IMR-90 (cell line): ENCODE results near the gene MAML3. TPM values are rescaled to one million over a fixed set of nuclear protein-coding genes. Genes with fewer than 3 reads are reported as not detected.

ENCODE experiments used
- ATAC-seq: fragments of 200-7000 bp; cut with Tn5 transposase; 2 replicates; pipeline ENCODE4 v1.9.1; 2020; ENCODE audit warnings: low read depth, mild to moderate bottlenecking, moderate library complexity
- BruUV-seq: library from RNA; stranded (reverse); fragments of 400-500 nt; replicated peaks from 2 replicates; lab custom pipeline; 2021; lab: Mats Ljungman, UMichigan
- CTCF ChIA-PET: fragments of 300-600 bp; formaldehyde crosslinking; extraction: SDS; loops from one replicate; lab custom pipeline; 2021; ENCODE audit warnings: antibody characterized with exemption; lab: Yijun Ruan, JAX
- POLR2A ChIA-PET: fragments of 300-600 bp; sonication (Branson Sonifier 250); formaldehyde crosslinking; loops from one replicate; lab custom pipeline; 2022; ENCODE audit warnings: antibody characterized with exemption; ENCODE audit not compliant: unreplicated experiment; lab: Charles Lee
- DNase-seq: peaks from one replicate; pipeline ENCODE4 v3.0.0; 2013
- H2AFZ ChIP-seq: replicated peaks from 2 replicates; pipeline ENCODE3; 2013; ENCODE audit warnings: low read length, mild to moderate bottlenecking; ENCODE audit not compliant: poor library complexity
- H2AK5ac ChIP-seq: 2 replicates; pipeline ENCODE4 v1.6.1; 2013; ENCODE audit warnings: low read depth, low read length, inconsistent platforms
- H2AK9ac ChIP-seq: replicated peaks from 2 replicates; pipeline ENCODE3; 2013; ENCODE audit warnings: mild to moderate bottlenecking, low read depth, low read length, moderate library complexity; ENCODE audit not compliant: poor library complexity
- H2BK120ac ChIP-seq: 2 replicates; pipeline ENCODE4 v1.6.1; 2013; ENCODE audit warnings: low read depth, low read length, inconsistent platforms
- H2BK15ac ChIP-seq: 3 replicates; pipeline ENCODE4 v1.6.1; 2013; ENCODE audit warnings: low read depth, low read length, inconsistent platforms
- H2BK20ac ChIP-seq: 2 replicates; pipeline ENCODE4 v1.6.1; 2013; ENCODE audit warnings: low read depth, mild to moderate bottlenecking, inconsistent platforms, low read length, moderate library complexity
- H2BK5ac ChIP-seq: 2 replicates; pipeline ENCODE4 v1.6.1; 2013; ENCODE audit warnings: mild to moderate bottlenecking, low read depth, low read length, inconsistent platforms; ENCODE audit not compliant: poor library complexity, severe bottlenecking
- H3K14ac ChIP-seq: replicated peaks from 2 replicates; pipeline ENCODE4 v1.6.1; 2013; ENCODE audit warnings: low read depth, low read length, inconsistent platforms
- H3K18ac ChIP-seq: 2 replicates; pipeline ENCODE4 v1.6.1; 2013; ENCODE audit warnings: low read depth, low read length, control low read depth
- H3K23ac ChIP-seq: 2 replicates; pipeline ENCODE4 v1.6.1; 2013; ENCODE audit warnings: low read depth, low read length, inconsistent platforms
- H3K27ac ChIP-seq: 2 replicates; pipeline ENCODE4 v1.5.1; 2013; ENCODE audit warnings: mild to moderate bottlenecking, control low read depth, low read length; ENCODE audit not compliant: insufficient read depth
- H3K27me3 ChIP-seq: 2 replicates; pipeline ENCODE4 v1.6.1; 2013; ENCODE audit warnings: low read length; ENCODE audit not compliant: control insufficient read depth, insufficient read depth
- H3K36me3 ChIP-seq: 2 replicates; pipeline ENCODE4 v1.6.1; 2013; ENCODE audit warnings: low read length, mixed read lengths; ENCODE audit not compliant: control insufficient read depth, insufficient read depth
- H3K4ac ChIP-seq: 2 replicates; pipeline ENCODE4 v1.6.1; 2013; ENCODE audit warnings: low read depth, low read length, inconsistent platforms
- H3K4me1 ChIP-seq: 2 replicates; pipeline ENCODE4 v1.6.1; 2013; ENCODE audit warnings: low read length, mixed read lengths; ENCODE audit not compliant: control insufficient read depth, insufficient read depth
- H3K4me2 ChIP-seq: 2 replicates; pipeline ENCODE4 v1.6.1; 2013; ENCODE audit warnings: low read depth, mild to moderate bottlenecking, control low read depth, low read length, moderate library complexity
- H3K4me3 ChIP-seq: 2 replicates; pipeline ENCODE4 v1.5.1; 2013; ENCODE audit warnings: low read depth, mild to moderate bottlenecking, control low read depth, low read length, moderate library complexity; ENCODE audit not compliant: insufficient read depth
- H3K56ac ChIP-seq: 2 replicates; pipeline ENCODE4 v1.6.1; 2013; ENCODE audit warnings: low read length, inconsistent platforms; ENCODE audit not compliant: insufficient read depth; ENCODE audit errors: extremely low read depth
- H3K79me1 ChIP-seq, 2 experiments: 2 replicates each; pipeline ENCODE4 v1.6.1; 2013; ENCODE audit warnings: low read length in 2 of 2, inconsistent platforms in 1 of 2, low read depth in 1 of 2
- H3K9ac ChIP-seq: 2 replicates; pipeline ENCODE4 v1.6.1; 2013; ENCODE audit warnings: low read depth, low read length, control low read depth
- H3K9me1 ChIP-seq: 2 replicates; pipeline ENCODE4 v1.6.1; 2013; ENCODE audit warnings: low read length, inconsistent platforms; ENCODE audit not compliant: insufficient read depth
- H3K9me3 ChIP-seq: 2 replicates; pipeline ENCODE4 v1.6.1; 2013; ENCODE audit warnings: low read length; ENCODE audit not compliant: control insufficient read depth, insufficient read depth
- H4K20me1 ChIP-seq: 2 replicates; pipeline ENCODE4 v1.6.1; 2013; ENCODE audit warnings: low read length, inconsistent platforms; ENCODE audit not compliant: insufficient read depth
- H4K5ac ChIP-seq: 2 replicates; pipeline ENCODE4 v1.6.1; 2013; ENCODE audit warnings: mild to moderate bottlenecking, low read depth, low read length, control low read depth
- H4K8ac ChIP-seq, 2 experiments: 2 replicates each; pipeline ENCODE4 v1.6.1; 2013; ENCODE audit warnings: low read depth in 2 of 2, low read length in 2 of 2, control low read depth in 1 of 2, inconsistent platforms in 1 of 2
- H4K91ac ChIP-seq: 2 replicates; pipeline ENCODE4 v1.6.1; 2013; ENCODE audit warnings: low read depth, low read length, inconsistent platforms; ENCODE audit not compliant: insufficient read depth
- BHLHE40 ChIP-seq: fragments of 150-350 bp; IDR thresholded peaks from 2 replicates; pipeline ENCODE4 v1.6.1; 2016; ENCODE audit warnings: mild to moderate bottlenecking, low read depth, low read length
- CEBPB ChIP-seq: IDR thresholded peaks from 2 replicates; pipeline ENCODE4 v1.6.1; 2012; ENCODE audit warnings: low read depth, low read length, improper control_type of control experiment
- CHD1 ChIP-seq: IDR thresholded peaks from 2 replicates; pipeline ENCODE4 v1.6.1; 2012; ENCODE audit warnings: low read depth, low read length, improper control_type of control experiment
- CTCF ChIP-seq: conservative IDR thresholded peaks from 2 replicates; pipeline ENCODE4 v1.5.1; 2012; ENCODE audit warnings: mild to moderate bottlenecking, low read depth, low read length, improper control_type of control experiment
- ELK1 ChIP-seq: fragments of 150-350 bp; IDR thresholded peaks from 2 replicates; pipeline ENCODE4 v1.6.1; 2016; ENCODE audit warnings: low read depth, mild to moderate bottlenecking, low read length, moderate library complexity, borderline replicate concordance
- FOS ChIP-seq: fragments of 150-350 bp; IDR thresholded peaks from 2 replicates; pipeline ENCODE4 v1.6.1; 2016; ENCODE audit warnings: low read depth, low read length
- MAFK ChIP-seq: IDR thresholded peaks from 2 replicates; pipeline ENCODE4 v1.6.1; 2012; ENCODE audit warnings: low read depth, low read length, improper control_type of control experiment
- MAZ ChIP-seq: IDR thresholded peaks from 2 replicates; pipeline ENCODE4 v1.6.1; 2012; ENCODE audit warnings: low read depth, mild to moderate bottlenecking, low read length, improper control_type of control experiment, moderate library complexity, borderline replicate concordance
- MXI1 ChIP-seq: IDR thresholded peaks from 2 replicates; pipeline ENCODE4 v1.6.1; 2012; ENCODE audit warnings: low read depth, mild to moderate bottlenecking, low read length, moderate library complexity, borderline replicate concordance
- NFE2L2 ChIP-seq: fragments of 150-350 bp; IDR thresholded peaks from 2 replicates; pipeline ENCODE4 v1.6.1; 2016; ENCODE audit warnings: low read depth, mild to moderate bottlenecking, low read length
- POLR2A ChIP-seq: IDR thresholded peaks from 2 replicates; pipeline ENCODE4 v1.6.1; 2012; ENCODE audit warnings: mild to moderate bottlenecking, low read depth, low read length
- RAD21 ChIP-seq: IDR thresholded peaks from 2 replicates; pipeline ENCODE4 v1.6.1; 2012; ENCODE audit warnings: low read length, improper control_type of control experiment
- RCOR1 ChIP-seq: IDR thresholded peaks from 2 replicates; pipeline ENCODE4 v1.6.1; 2012; ENCODE audit warnings: mild to moderate bottlenecking, low read length, improper control_type of control experiment; ENCODE audit not compliant: insufficient replicate concordance
- RFX5 ChIP-seq: IDR thresholded peaks from 2 replicates; pipeline ENCODE4 v1.8.0; 2012; ENCODE audit warnings: low read depth, mild to moderate bottlenecking, low read length, moderate library complexity
- SMC3 ChIP-seq: fragments of 150-350 bp; IDR thresholded peaks from 2 replicates; pipeline ENCODE4 v1.6.1; 2016; ENCODE audit warnings: low read depth, mild to moderate bottlenecking, antibody characterized with exemption, low read length, moderate library complexity
- USF2 ChIP-seq: fragments of 150-350 bp; IDR thresholded peaks from 2 replicates; pipeline ENCODE4 v1.6.1; 2017; ENCODE audit warnings: mild to moderate bottlenecking, antibody characterized with exemption, low read length, low read depth
- WGBS, 2 experiments: methylation state at CpG; one replicate each; pipeline versions ENCODE4 v1.1.5 to v1.1.7; 2013; ENCODE audit warnings: missing lambda C conversion rate in 2 of 2; ENCODE audit not compliant: insufficient read length in 1 of 2; ENCODE audit errors: extremely low coverage in 2 of 2; 5-methylcytosine and 5-hydroxymethylcytosine counted together
- dilution Hi-C: fragments of 300-500 bp; cut with HindIII; formaldehyde crosslinking; loops from one replicate; pipeline ENCODE4 v1.14.3; 2018; ENCODE audit warnings: low sequenced_read_pairs; ENCODE audit not compliant: unreplicated experiment
- in situ Hi-C: fragments of 300-500 bp; cut with MboI; formaldehyde crosslinking; loops from 3 replicates; pipeline ENCODE4 v1.14.3; 2019; ENCODE audit warnings: low sequenced_read_pairs, inconsistent platforms, mixed read lengths
- intact Hi-C: fragments of 100-400 bp; cut with micrococcal nuclease; formaldehyde crosslinking; loops from 2 replicates; pipeline ENCODE4 v1.10.0; 2022
- polyA plus RNA-seq, 3 experiments: library from polyadenylated mRNA; depleted of rRNA; stranded (reverse); fragments of >200 nt; gene quantifications; 2 replicates each; pipeline ENCODE4 v1.2.3, GENCODE V29; 2012; ENCODE audit warnings: low replicate concordance in 1 of 3
- total RNA-seq: library from RNA; depleted of rRNA; stranded (reverse); fragments of >200 nt; gene quantifications from 2 replicates; pipeline ENCODE4 v1.2.3, GENCODE V29; 2012

The MAML3 gene
- total and polyA plus RNA-seq, 2 of the 4 experiments (the other 2 are of a cell fraction) = 0.90 to 1.7 TPM

- Histone ChIP-seq H3K9me3 (no peaks in the 10 kb centered on the region), H2AK9ac (no peak overlapping the region), H3K27ac (no peak overlapping the region), H3K18ac (no peak overlapping the region), H3K36me3 (no peaks in the 10 kb centered on the region), H2BK20ac (no peak overlapping the region), H4K8ac (no peak overlapping the region), H2AK5ac (no peak overlapping the region), H3K14ac (no peak overlapping the region), H4K20me1 (no peaks in the 10 kb centered on the region), H2BK5ac (no peak overlapping the region), H2AFZ (no peak overlapping the region), H3K56ac (no peak overlapping the region), H3K9ac (no peak overlapping the region), H3K9me1 (0 out of 2 replicates have a peak, but pooled peaks cover 3% of the 10 kb centered on the region), H4K91ac (no peak overlapping the region), H3K4ac (no peak overlapping the region), H2BK15ac (no peak overlapping the region), H3K4me2 (no peak overlapping the region), H4K5ac (no peak overlapping the region), H2BK120ac (no peak overlapping the region), H3K4me3 (no peak overlapping the region), H3K4me1 (peaks cover 3% of the 10 kb centered on the region; the same call in 1 of the 2 replicates), H3K79me1 (peaks cover 0 to 9% of the 10 kb centered on the region in 2 experiments; a peak in 1 of 4 replicates), H3K27me3 (no peaks in the 10 kb centered on the region), H3K23ac (no peak overlapping the region)
- ChIA-PET CTCF (no interaction called here), POLR2A (no interaction called here)
- ATAC-seq (no peak), DNase-seq (no peak)
- intact Hi-C loops = no loop called here
- dilution Hi-C loops = no loop called here
- BruUV-seq = no TSS peak
- no CpG with 5 or more reads among the region's 1 CpG for WGBS, 2 experiments
- in situ Hi-C loops = no loop called here
- TF ChIP-seq POLR2A (no peak), MXI1 (no peak), NFE2L2 (no peak), RCOR1 (no peak), CHD1 (no peak), BHLHE40 (no peak), MAFK (no peak), MAZ (no peak), SMC3 (no peak), FOS (no peak), CTCF (no peak), CEBPB (no peak), ELK1 (no peak), USF2 (no peak), RFX5 (no peak), RAD21 (no peak)
These were observed 99.1 kb downstream of the MAML3 start for GRCh38 chr4:140054861-140055260.
